ENCODE results near the gene ABCA7. TPM values are rescaled to one million over a fixed set of nuclear protein-coding genes. Genes with fewer than 3 reads are reported as not detected.
A peak's percentile ranks its signal among the peaks of the same experiment; 100 is the strongest.

The ABCA7 gene
- total and polyA plus RNA-seq, 2 of the 13 experiments (the other 11 are each of a cell fraction or from before 2014, with no cell fraction given), result 4.4 to 32.4 TPM

DNA sequence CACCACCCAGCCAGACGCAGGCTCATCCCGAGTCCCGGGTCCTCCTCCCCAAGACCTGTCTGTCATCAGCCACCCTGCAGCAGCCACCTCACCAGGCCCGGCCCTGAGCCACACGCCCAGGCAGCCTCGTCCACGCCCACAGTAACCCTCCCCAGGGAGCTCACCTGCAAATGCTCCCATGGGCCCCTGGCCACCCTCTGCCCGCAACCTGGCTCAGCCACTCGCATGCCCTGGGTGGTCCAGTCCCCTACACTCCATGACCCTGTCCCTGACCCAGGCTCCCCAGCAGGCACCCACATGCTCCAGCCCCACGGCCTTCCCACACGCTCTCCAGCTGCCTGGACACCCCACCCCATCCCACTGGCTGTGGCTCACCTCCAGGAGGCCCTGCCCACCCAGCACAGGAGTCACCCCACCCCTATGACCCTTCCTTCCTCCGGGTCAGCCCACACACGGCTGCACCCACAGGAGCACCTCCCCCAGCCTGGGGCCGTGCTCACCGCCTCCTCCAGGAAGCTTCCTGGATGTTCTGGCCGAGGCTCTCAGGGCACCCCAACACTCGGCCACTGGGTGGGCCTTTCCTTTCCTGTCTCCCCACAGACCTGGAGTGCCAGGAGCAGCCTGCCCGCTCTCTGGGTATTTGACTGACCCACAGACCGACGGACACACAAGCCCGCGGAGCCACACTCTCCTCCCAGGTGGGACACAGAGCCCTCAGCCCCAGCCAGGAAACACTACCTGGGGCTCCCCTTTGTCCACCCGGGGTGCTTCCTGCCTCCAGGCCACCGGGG is 22.6 kb upstream of the ABCA7 start (continued):
- TF ChIP-seq, protein P1, sequence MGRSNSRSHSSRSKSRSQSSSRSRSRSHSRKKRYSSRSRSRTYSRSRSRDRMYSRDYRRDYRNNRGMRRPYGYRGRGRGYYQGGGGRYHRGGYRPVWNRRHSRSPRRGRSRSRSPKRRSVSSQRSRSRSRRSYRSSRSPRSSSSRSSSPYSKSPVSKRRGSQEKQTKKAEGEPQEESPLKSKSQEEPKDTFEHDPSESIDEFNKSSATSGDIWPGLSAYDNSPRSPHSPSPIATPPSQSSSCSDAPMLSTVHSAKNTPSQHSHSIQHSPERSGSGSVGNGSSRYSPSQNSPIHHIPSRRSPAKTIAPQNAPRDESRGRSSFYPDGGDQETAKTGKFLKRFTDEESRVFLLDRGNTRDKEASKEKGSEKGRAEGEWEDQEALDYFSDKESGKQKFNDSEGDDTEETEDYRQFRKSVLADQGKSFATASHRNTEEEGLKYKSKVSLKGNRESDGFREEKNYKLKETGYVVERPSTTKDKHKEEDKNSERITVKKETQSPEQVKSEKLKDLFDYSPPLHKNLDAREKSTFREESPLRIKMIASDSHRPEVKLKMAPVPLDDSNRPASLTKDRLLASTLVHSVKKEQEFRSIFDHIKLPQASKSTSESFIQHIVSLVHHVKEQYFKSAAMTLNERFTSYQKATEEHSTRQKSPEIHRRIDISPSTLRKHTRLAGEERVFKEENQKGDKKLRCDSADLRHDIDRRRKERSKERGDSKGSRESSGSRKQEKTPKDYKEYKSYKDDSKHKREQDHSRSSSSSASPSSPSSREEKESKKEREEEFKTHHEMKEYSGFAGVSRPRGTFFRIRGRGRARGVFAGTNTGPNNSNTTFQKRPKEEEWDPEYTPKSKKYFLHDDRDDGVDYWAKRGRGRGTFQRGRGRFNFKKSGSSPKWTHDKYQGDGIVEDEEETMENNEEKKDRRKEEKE (IDR thresholded peaks at IDR 0.05), result no peak
- TF ChIP-seq TEAD3 (CRISPR knock-in tag; optimal IDR thresholded peaks at IDR 0.05; ENCODE audit: borderline replicate concordance) (no peak), ZNF333 (CRISPR knock-in tag; IDR thresholded peaks at IDR 0.05; ENCODE audit: borderline replicate concordance) (no peak), SMARCE1 (IDR thresholded peaks at IDR 0.05; ENCODE audit: borderline replicate concordance) (no peak), PCBP1 (IDR thresholded peaks at IDR 0.05; ENCODE audit: borderline replicate concordance, low read depth, low read length) (no peak), ZNF326 (CRISPR knock-in tag; IDR thresholded peaks at IDR 0.05; ENCODE audit: borderline replicate concordance) (no peak), HNRNPH1 (optimal IDR thresholded peaks at IDR 0.05; ENCODE audit: low read depth, low read length) (no peak), CHD2 (IDR thresholded peaks at IDR 0.05; ENCODE audit: low read depth, low read length) (no peak), RBFOX2 (IDR thresholded peaks at IDR 0.05; ENCODE audit: low read depth, low read length) (peak; percentile 60), ZNF598 (CRISPR knock-in tag; IDR thresholded peaks at IDR 0.05; ENCODE audit: borderline replicate concordance) (no peak), ATF7-NPFF (CRISPR knock-in tag; IDR thresholded peaks at IDR 0.05; ENCODE audit: low read depth) (no peak)
- TF ChIP-seq, protein P2, sequence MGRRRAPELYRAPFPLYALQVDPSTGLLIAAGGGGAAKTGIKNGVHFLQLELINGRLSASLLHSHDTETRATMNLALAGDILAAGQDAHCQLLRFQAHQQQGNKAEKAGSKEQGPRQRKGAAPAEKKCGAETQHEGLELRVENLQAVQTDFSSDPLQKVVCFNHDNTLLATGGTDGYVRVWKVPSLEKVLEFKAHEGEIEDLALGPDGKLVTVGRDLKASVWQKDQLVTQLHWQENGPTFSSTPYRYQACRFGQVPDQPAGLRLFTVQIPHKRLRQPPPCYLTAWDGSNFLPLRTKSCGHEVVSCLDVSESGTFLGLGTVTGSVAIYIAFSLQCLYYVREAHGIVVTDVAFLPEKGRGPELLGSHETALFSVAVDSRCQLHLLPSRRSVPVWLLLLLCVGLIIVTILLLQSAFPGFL (CRISPR knock-in tag; IDR thresholded peaks at IDR 0.05), result no peak
- TF ChIP-seq, protein P3, sequence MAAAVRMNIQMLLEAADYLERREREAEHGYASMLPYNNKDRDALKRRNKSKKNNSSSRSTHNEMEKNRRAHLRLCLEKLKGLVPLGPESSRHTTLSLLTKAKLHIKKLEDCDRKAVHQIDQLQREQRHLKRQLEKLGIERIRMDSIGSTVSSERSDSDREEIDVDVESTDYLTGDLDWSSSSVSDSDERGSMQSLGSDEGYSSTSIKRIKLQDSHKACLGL (CRISPR knock-in tag; IDR thresholded peaks at IDR 0.05), result no peak
- TF ChIP-seq, protein P4, sequence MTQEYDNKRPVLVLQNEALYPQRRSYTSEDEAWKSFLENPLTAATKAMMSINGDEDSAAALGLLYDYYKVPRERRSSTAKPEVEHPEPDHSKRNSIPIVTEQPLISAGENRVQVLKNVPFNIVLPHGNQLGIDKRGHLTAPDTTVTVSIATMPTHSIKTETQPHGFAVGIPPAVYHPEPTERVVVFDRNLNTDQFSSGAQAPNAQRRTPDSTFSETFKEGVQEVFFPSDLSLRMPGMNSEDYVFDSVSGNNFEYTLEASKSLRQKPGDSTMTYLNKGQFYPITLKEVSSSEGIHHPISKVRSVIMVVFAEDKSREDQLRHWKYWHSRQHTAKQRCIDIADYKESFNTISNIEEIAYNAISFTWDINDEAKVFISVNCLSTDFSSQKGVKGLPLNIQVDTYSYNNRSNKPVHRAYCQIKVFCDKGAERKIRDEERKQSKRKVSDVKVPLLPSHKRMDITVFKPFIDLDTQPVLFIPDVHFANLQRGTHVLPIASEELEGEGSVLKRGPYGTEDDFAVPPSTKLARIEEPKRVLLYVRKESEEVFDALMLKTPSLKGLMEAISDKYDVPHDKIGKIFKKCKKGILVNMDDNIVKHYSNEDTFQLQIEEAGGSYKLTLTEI (CRISPR knock-in tag; conservative IDR thresholded peaks at IDR 0.05), result no peak
- TF ChIP-seq, protein P5, sequence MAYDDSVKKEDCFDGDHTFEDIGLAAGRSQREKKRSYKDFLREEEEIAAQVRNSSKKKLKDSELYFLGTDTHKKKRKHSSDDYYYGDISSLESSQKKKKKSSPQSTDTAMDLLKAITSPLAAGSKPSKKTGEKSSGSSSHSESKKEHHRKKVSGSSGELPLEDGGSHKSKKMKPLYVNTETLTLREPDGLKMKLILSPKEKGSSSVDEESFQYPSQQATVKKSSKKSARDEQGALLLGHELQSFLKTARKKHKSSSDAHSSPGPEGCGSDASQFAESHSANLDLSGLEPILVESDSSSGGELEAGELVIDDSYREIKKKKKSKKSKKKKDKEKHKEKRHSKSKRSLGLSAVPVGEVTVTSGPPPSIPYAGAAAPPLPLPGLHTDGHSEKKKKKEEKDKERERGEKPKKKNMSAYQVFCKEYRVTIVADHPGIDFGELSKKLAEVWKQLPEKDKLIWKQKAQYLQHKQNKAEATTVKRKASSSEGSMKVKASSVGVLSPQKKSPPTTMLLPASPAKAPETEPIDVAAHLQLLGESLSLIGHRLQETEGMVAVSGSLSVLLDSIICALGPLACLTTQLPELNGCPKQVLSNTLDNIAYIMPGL (CRISPR knock-in tag; IDR thresholded peaks at IDR 0.05; ENCODE audit: borderline replicate concordance in 1 of 2, low read depth in 1 of 2), result no peak

All from HepG2 (cell line).